T-helper 2 cell treated with Interferon-gamma antibody and Interleukin-4, amounts not matched to agents 5 μg/mL and 100 μg/mL, for 36 hours (primary cell): ENCODE measurements around the gene CDK4.

Experiments used
- DNase-seq: peaks from one replicate; pipeline ENCODE4 v3.0.0; 2021; ENCODE audit warnings: low spot score
- H3K27ac Mint-ChIP-seq: one replicate; pipeline ENCODE4 v1.8.0; 2021; ENCODE audit warnings: mild to moderate bottlenecking, mixed read lengths
- H3K27me3 Mint-ChIP-seq: one replicate; pipeline ENCODE4 v1.8.0; 2021; ENCODE audit warnings: low read depth, mixed read lengths
- H3K36me3 Mint-ChIP-seq: one replicate; pipeline ENCODE4 v1.8.0; 2021; ENCODE audit warnings: low read depth, mixed read lengths
- H3K4me1 Mint-ChIP-seq: one replicate; pipeline ENCODE4 v1.8.0; 2021; ENCODE audit warnings: low read depth, mixed read lengths
- H3K4me3 Mint-ChIP-seq: one replicate; pipeline ENCODE4 v1.8.0; 2022; ENCODE audit warnings: mild to moderate bottlenecking, moderate library complexity, mixed read lengths
- H3K9me3 Mint-ChIP-seq: one replicate; pipeline ENCODE4 v1.8.0; 2021; ENCODE audit warnings: mixed read lengths

Gene CDK4

GRCh38 chr12:57735198-57735855 is 16.8 kb downstream of the CDK4 start:
- Mint-ChIP-seq H3K27ac (no peak overlapping the region), H3K27me3 (no peaks in the 10 kb centered on the region), H3K36me3 (peaks cover 53% of the 10 kb centered on the region), H3K4me1 (peaks cover 14% of the 10 kb centered on the region), H3K9me3 (no peaks in the 10 kb centered on the region), H3K4me3 (no peak overlapping the region)
- DNase-seq, result no peak

- H3K4me3 Mint-ChIP-seq, result no peak overlapping the region
- no peak for DNase-seq
- no peaks in the 10 kb centered on the region for H3K9me3 Mint-ChIP-seq
- H3K4me1 Mint-ChIP-seq, result peaks cover 11% of the 10 kb centered on the region
- H3K27ac Mint-ChIP-seq, result no peak overlapping the region
- H3K36me3 Mint-ChIP-seq, result peaks cover 56% of the 10 kb centered on the region
- no peaks in the 10 kb centered on the region for H3K27me3 Mint-ChIP-seq
These were observed 17.5 kb downstream of the CDK4 start for GRCh38 chr12:57734591-57734990.

GRCh38 chr12:57733928-57734327 is 18.2 kb downstream of the CDK4 start:
- Mint-ChIP-seq H3K27me3 (no peaks in the 10 kb centered on the region), H3K36me3 (peaks cover 53% of the 10 kb centered on the region), H3K9me3 (no peaks in the 10 kb centered on the region)

GRCh38 chr12:57732726-57733593 is 19.1 kb downstream of the CDK4 start:
- H3K4me3 Mint-ChIP-seq, result no peak overlapping the region
- H3K4me1 Mint-ChIP-seq, result peaks cover 3% of the 10 kb centered on the region
- no peak overlapping the region for H3K27ac Mint-ChIP-seq
- H3K9me3 Mint-ChIP-seq, result no peaks in the 10 kb centered on the region
- H3K27me3 Mint-ChIP-seq, result no peaks in the 10 kb centered on the region
- DNase-seq, result no peak
- H3K36me3 Mint-ChIP-seq, result peaks cover 59% of the 10 kb centered on the region

More at GRCh38 chr12:57733928-57734327, 18.2 kb downstream of the CDK4 start:
- Mint-ChIP-seq H3K4me1 (peaks cover 4% of the 10 kb centered on the region), H3K27ac (no peak overlapping the region), H3K4me3 (no peak overlapping the region)
- DNase-seq, result no peak

- Mint-ChIP-seq H3K9me3 (no peaks in the 10 kb centered on the region), H3K36me3 (peaks cover 63% of the 10 kb centered on the region), H3K4me3 (no peak overlapping the region), H3K27ac (no peak overlapping the region), H3K4me1 (peaks cover 3% of the 10 kb centered on the region), H3K27me3 (no peaks in the 10 kb centered on the region)
- no peak for DNase-seq
These were observed 19.8 kb downstream of the CDK4 start for GRCh38 chr12:57732270-57732669.

- peaks cover 2% of the 10 kb centered on the region for H3K4me1 Mint-ChIP-seq
- DNase-seq, result no peak
- peaks cover 56% of the 10 kb centered on the region for H3K36me3 Mint-ChIP-seq
- no peaks in the 10 kb centered on the region for H3K27me3 Mint-ChIP-seq
- no peak overlapping the region for H3K4me3 Mint-ChIP-seq
- H3K9me3 Mint-ChIP-seq, result no peaks in the 10 kb centered on the region
- H3K27ac Mint-ChIP-seq, result no peak overlapping the region
These were observed 20.6 kb downstream of the CDK4 start for GRCh38 chr12:57731411-57732080.

- Mint-ChIP-seq H3K4me3 (no peak overlapping the region), H3K27me3 (no peaks in the 10 kb centered on the region), H3K4me1 (no peaks in the 10 kb centered on the region), H3K9me3 (no peaks in the 10 kb centered on the region), H3K36me3 (peaks cover 58% of the 10 kb centered on the region), H3K27ac (no peak overlapping the region)
- no peak for DNase-seq
These were observed 21.6 kb downstream of the CDK4 start for GRCh38 chr12:57730336-57731067.

GRCh38 chr12:57729321-57729844 is 22.7 kb downstream of the CDK4 start:
- peaks cover 55% of the 10 kb centered on the region for H3K36me3 Mint-ChIP-seq
- H3K27me3 Mint-ChIP-seq, result no peaks in the 10 kb centered on the region
- H3K27ac Mint-ChIP-seq, result no peak overlapping the region
- no peak overlapping the region for H3K4me3 Mint-ChIP-seq
- no peaks in the 10 kb centered on the region for H3K9me3 Mint-ChIP-seq
- H3K4me1 Mint-ChIP-seq, result no peaks in the 10 kb centered on the region
- no peak for DNase-seq

GRCh38 chr12:57727758-57728395 is 24.2 kb downstream of the CDK4 start:
- H3K4me1 Mint-ChIP-seq, result no peaks in the 10 kb centered on the region
- H3K27ac Mint-ChIP-seq, result no peak overlapping the region
- no peak for DNase-seq
- no peaks in the 10 kb centered on the region for H3K27me3 Mint-ChIP-seq
- H3K4me3 Mint-ChIP-seq, result no peak overlapping the region
- no peaks in the 10 kb centered on the region for H3K9me3 Mint-ChIP-seq
- H3K36me3 Mint-ChIP-seq, result peaks cover 48% of the 10 kb centered on the region

GRCh38 chr12:57726884-57727757 is 25.0 kb downstream of the CDK4 start:
- no peak for DNase-seq
- Mint-ChIP-seq H3K36me3 (peaks cover 41% of the 10 kb centered on the region), H3K4me3 (no peak overlapping the region)

GRCh38 chr12:57726151-57726883 is 25.8 kb downstream of the CDK4 start:
- Mint-ChIP-seq H3K9me3 (no peaks in the 10 kb centered on the region), H3K27ac (peak overlapping the region; percentile 26), H3K27me3 (no peaks in the 10 kb centered on the region), H3K4me3 (peak overlapping the region; percentile 26), H3K36me3 (peaks cover 41% of the 10 kb centered on the region), H3K4me1 (peaks cover 5% of the 10 kb centered on the region)
- no peak for DNase-seq

More at GRCh38 chr12:57726884-57727757, 25.0 kb downstream of the CDK4 start:
- no peaks in the 10 kb centered on the region for H3K9me3 Mint-ChIP-seq
- H3K27me3 Mint-ChIP-seq, result no peaks in the 10 kb centered on the region
- H3K27ac Mint-ChIP-seq, result no peak overlapping the region
- no peaks in the 10 kb centered on the region for H3K4me1 Mint-ChIP-seq

GRCh38 chr12:57725851-57726150 is 26.3 kb downstream of the CDK4 start:
- no peaks in the 10 kb centered on the region for H3K9me3 Mint-ChIP-seq
- peaks cover 5% of the 10 kb centered on the region for H3K4me1 Mint-ChIP-seq
- H3K4me3 Mint-ChIP-seq, result no peak overlapping the region
- no peak for DNase-seq
- no peaks in the 10 kb centered on the region for H3K27me3 Mint-ChIP-seq
- H3K36me3 Mint-ChIP-seq, result peaks cover 39% of the 10 kb centered on the region
- no peak overlapping the region for H3K27ac Mint-ChIP-seq
